CD4-positive, alpha-beta T cell (primary cell): Measurements from ENCODE around the gene METTL3. TPM values are rescaled to one million over a fixed set of nuclear protein-coding genes. Genes with fewer than 3 reads are reported as not detected.

Source experiments
- ATAC-seq: fragments of 200-7000 bp; cut with Tn5 transposase; one replicate; pipeline ENCODE4 v1.10.0; 2022; ENCODE audit warnings: mild to moderate bottlenecking; ENCODE audit not compliant: poor library complexity
- CTCF ChIA-PET: fragments of 350-600 bp; sonication (Branson Sonifier 250); formaldehyde crosslinking; loops from one replicate; lab custom pipeline; 2021; ENCODE audit warnings: antibody characterized with exemption, inconsistent platforms; lab: Charles Lee
- POLR2A ChIA-PET: fragments of 350-600 bp; sonication (Branson Sonifier 250); formaldehyde crosslinking; loops from one replicate; lab custom pipeline; 2021; ENCODE audit warnings: antibody characterized with exemption, inconsistent platforms; lab: Charles Lee
- DNase-seq, 14 experiments: peaks; one replicate each; pipeline ENCODE4 v3.0.0-alpha.2; 2013 to 2020; ENCODE audit warnings: mixed read lengths in 2 of 14
- H3K27ac ChIP-seq, 2 donors: one replicate each; pipeline versions ENCODE4 v1.5.1 to v1.7.0; 2013; ENCODE audit warnings: low read length in 2 of 2, low read depth in 1 of 2, mild to moderate bottlenecking in 1 of 2
- H3K27me3 ChIP-seq, 2 experiments: 1 replicate in 1 of 2; 2 replicates in 1 of 2; pipeline versions ENCODE4 v1.6.1 to v1.7.0; 2013; ENCODE audit warnings: low read length in 2 of 2, control low read depth in 1 of 2, mild to moderate bottlenecking in 1 of 2, moderate library complexity in 1 of 2; ENCODE audit not compliant: insufficient read depth in 2 of 2, control insufficient read depth in 1 of 2
- H3K36me3 ChIP-seq: one replicate; pipeline ENCODE4 v1.6.1; 2013; ENCODE audit warnings: low read length, control low read depth; ENCODE audit not compliant: insufficient read depth
- H3K4me1 ChIP-seq: one replicate; pipeline ENCODE4 v1.6.1; 2013; ENCODE audit warnings: low read length, control low read depth; ENCODE audit not compliant: insufficient read depth
- H3K4me3 ChIP-seq: one replicate; pipeline ENCODE4 v1.5.1; 2013; ENCODE audit warnings: mild to moderate bottlenecking, low read length, moderate library complexity
- H3K9me3 ChIP-seq, 2 experiments: 1 replicate in 1 of 2; 2 replicates in 1 of 2; pipeline versions ENCODE4 v1.6.1 to v1.7.0; 2013; ENCODE audit warnings: low read length in 2 of 2, mild to moderate bottlenecking in 2 of 2, control low read depth in 1 of 2, moderate library complexity in 1 of 2; ENCODE audit not compliant: control insufficient read depth in 1 of 2, insufficient read depth in 1 of 2
- H3K27ac Mint-ChIP-seq: one replicate; pipeline ENCODE4 v1.8.0; 2020; ENCODE audit warnings: mixed read lengths
- H3K27me3 Mint-ChIP-seq: one replicate; pipeline ENCODE4 v1.8.0; 2021; ENCODE audit warnings: mixed read lengths
- H3K36me3 Mint-ChIP-seq: one replicate; pipeline ENCODE4 v1.8.0; 2021; ENCODE audit warnings: low read depth, mixed read lengths
- H3K4me1 Mint-ChIP-seq: one replicate; pipeline ENCODE4 v1.8.0; 2021; ENCODE audit warnings: low read depth, mixed read lengths
- H3K4me3 Mint-ChIP-seq: one replicate; pipeline ENCODE4 v1.8.0; 2020; ENCODE audit warnings: mild to moderate bottlenecking, mixed read lengths
- H3K9me3 Mint-ChIP-seq: one replicate; pipeline ENCODE4 v1.8.0; 2020; ENCODE audit warnings: mixed read lengths
- intact Hi-C, 2 experiments: fragments of 100-400 bp; cut with DNase I in 1 of 2; cut with micrococcal nuclease in 1 of 2; formaldehyde crosslinking; loops; one replicate each; pipeline versions ENCODE4 v1.15.1 to v1.9.0; 2023 to 2025; cut with DNase I, micrococcal nuclease
- total RNA-seq, 174 experiments: library from RNA in 2 of 174; stranded (reverse) in 2 of 174; gene quantifications; one replicate each; pipeline ENCODE4 v1.2.3 and lab custom pipeline; 2021 to 2026
- TF ChIP-seq, protein P1 (sequence below): fragments of 200-600 bp; IDR thresholded peaks from one replicate; pipeline ENCODE4 v1.8.0; 2022; ENCODE audit warnings: antibody characterized with exemption, mild to moderate bottlenecking

METTL3 gene
- total RNA-seq, 2 experiments from 2014 or later = 31.9 to 34.5 TPM

DNA sequence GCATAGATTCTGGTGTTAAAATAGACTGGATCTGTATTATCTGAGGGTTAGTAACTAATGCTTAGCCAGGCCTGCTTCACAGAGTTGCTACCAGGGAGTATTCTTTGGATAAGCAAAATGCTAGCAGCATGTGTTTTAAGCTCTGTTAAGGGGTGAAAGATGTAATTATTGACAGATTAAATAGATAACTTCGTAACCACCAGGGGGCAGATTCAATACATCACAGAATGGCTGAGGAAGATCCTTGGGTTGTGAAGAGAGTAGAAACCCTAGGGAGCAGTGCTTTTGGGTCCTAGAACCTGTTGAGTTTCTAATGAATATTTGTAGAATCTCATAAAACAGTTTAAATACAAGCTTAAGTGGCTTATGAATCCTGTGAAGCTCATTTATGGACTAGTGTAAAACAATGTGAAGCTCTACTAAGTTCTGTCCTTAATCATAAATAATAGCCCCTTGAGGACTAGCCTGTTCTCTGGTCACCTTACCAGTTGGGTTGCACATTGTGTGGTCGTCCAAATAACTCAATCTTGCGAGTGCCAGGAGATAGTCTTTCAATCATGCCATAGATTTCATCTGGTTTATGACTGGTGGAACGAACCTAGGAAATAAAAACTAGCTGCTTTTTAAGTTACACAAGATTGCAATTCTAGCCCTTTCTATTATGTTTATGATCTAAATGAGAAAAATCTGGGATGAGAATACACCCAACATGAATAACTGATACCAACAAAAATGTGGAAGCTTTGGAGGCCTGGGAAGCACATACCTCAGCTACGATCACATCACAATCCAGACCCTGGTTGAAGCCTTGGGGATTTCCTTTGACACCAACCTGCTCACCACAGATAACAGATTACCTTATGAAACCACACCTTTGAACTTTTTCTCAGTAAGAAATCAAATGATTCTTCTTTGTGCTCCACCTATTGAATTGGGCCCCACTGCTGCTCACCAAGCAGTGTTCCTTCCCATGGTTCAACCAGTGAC, 12.3 kb downstream of the METTL3 start:
- Mint-ChIP-seq H3K27ac (peak overlapping the region; percentile 73), H3K4me1 (peaks cover 30% of the 10 kb centered on the region), H3K4me3 (no peak overlapping the region), H3K27me3 (no peaks in the 10 kb centered on the region), H3K9me3 (no peaks in the 10 kb centered on the region), H3K36me3 (peaks cover 91% of the 10 kb centered on the region)
- intact Hi-C loops = loop anchor here (1.0 kb wide), 1 partner anchor 58 kb away; no protein-coding TSS in a partner anchor
- POLR2A ChIA-PET = interaction anchor here (0.9 to 2.5 kb wide), 8 partner anchors 9 to 62 kb away, joined by 3 to 24 read pairs (median 7); partner anchors contain the start of genes CHD8, METTL3, RAB2B and SALL2
- H3K27me3 ChIP-seq = no peaks in the 10 kb centered on the region
- TF ChIP-seq, protein P1, sequence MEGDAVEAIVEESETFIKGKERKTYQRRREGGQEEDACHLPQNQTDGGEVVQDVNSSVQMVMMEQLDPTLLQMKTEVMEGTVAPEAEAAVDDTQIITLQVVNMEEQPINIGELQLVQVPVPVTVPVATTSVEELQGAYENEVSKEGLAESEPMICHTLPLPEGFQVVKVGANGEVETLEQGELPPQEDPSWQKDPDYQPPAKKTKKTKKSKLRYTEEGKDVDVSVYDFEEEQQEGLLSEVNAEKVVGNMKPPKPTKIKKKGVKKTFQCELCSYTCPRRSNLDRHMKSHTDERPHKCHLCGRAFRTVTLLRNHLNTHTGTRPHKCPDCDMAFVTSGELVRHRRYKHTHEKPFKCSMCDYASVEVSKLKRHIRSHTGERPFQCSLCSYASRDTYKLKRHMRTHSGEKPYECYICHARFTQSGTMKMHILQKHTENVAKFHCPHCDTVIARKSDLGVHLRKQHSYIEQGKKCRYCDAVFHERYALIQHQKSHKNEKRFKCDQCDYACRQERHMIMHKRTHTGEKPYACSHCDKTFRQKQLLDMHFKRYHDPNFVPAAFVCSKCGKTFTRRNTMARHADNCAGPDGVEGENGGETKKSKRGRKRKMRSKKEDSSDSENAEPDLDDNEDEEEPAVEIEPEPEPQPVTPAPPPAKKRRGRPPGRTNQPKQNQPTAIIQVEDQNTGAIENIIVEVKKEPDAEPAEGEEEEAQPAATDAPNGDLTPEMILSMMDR = peak; percentile 69
- no peaks in the 10 kb centered on the region for H3K9me3 ChIP-seq
- CTCF ChIA-PET = interaction anchor here (0.6 to 3.6 kb wide), 22 partner anchors 9 to 1471 kb away, joined by 3 to 31 read pairs (median 4); partner anchors contain the start of genes CHD8, METTL3, RAB2B and SALL2
- no peak overlapping the region for H3K4me3 ChIP-seq
- peak; percentile 77 for ATAC-seq
- DNase-seq = peak in 5 of 14 experiments; percentile 14 to 81 (median 65)
- H3K4me1 ChIP-seq = peaks cover 7% of the 10 kb centered on the region
- peaks cover 86% of the 10 kb centered on the region for H3K36me3 ChIP-seq
- H3K27ac ChIP-seq = peak overlapping the region in 1 of 2 donors; percentile 4

DNA sequence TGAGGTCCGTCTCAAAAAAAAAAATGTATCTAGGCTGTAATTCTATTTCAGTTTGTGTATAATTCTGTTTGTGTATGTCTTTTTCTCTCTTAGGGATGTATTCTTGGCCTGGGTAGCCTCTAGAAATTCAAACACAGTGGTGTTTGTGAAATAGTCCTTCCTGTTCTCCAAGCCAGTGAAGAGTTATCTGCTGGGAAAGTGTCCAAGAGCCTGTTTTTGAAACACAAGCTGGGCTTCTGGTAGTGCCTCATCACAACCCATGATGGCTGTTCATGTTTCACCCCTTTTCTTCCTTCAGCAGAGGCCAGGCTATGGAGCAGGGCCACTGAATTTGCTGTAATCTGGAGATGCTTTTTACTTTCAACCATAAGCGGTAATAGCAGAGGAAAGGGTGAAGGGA, 14.7 kb downstream of the METTL3 start:
- Histone ChIP-seq H3K27me3 (no peaks in the 10 kb centered on the region), H3K27ac (no peak overlapping the region), H3K4me1 (peaks cover 7% of the 10 kb centered on the region), H3K36me3 (peaks cover 83% of the 10 kb centered on the region), H3K4me3 (no peak overlapping the region), H3K9me3 (no peaks in the 10 kb centered on the region)
- ATAC-seq (no peak), DNase-seq (no peak)
- intact Hi-C loops = no loop called here
- no peaks in the 10 kb centered on the region for H3K27me3 Mint-ChIP-seq
- TF ChIP-seq, protein P1 = no peak
- H3K36me3 Mint-ChIP-seq = peaks cover 86% of the 10 kb centered on the region
- ChIA-PET POLR2A (no interaction called here), CTCF (interaction anchor here (3.6 kb wide), 1 partner anchor 19 kb away, joined by 26 read pairs; the partner anchor contains the start of genes RAB2B and TOX4)
- no peak overlapping the region for H3K4me3 Mint-ChIP-seq
- H3K9me3 Mint-ChIP-seq = no peaks in the 10 kb centered on the region
- no peak overlapping the region for H3K27ac Mint-ChIP-seq
- peaks cover 30% of the 10 kb centered on the region for H3K4me1 Mint-ChIP-seq

DNA sequence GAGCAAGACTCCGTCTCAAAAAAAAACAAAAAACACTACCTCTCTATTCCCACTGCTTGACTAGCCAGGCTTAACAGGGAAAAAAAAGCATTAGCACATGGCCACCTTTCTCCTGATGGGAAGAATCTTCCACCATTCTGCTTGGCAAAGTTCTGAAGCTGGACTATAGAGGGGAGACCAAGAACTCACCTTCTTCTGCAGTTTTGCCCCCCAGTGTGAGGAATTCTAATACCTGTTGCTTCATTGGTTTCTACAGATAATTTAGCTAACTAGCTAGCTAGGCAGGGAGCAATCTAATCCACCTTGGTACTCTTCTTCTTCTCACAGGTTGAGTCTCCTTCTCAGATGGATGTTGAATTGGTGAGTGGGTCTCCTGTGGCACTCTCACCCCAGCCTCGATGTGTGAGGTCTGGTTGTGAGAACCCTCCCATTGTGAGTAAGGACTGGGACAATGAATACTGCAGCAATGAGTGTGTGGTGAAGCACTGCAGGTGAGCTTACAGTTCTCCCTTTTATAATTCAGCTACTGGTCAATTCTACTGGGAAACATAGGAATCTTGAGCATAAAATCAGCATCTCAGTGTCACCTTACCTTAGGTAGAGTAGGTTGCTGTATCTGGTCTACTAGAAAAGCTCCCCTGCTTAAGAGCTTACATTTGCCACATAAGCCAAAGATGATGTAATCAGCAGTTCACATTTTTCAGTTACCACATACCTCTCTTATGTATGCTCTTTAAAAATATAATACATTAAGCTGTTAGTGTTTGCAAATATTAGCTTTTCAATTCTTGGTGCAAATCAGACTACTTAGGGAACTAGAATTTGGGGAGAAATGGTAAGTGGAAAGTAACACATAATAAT, 16.0 kb downstream of the METTL3 start:
- Mint-ChIP-seq H3K36me3 (peaks cover 86% of the 10 kb centered on the region), H3K27me3 (no peaks in the 10 kb centered on the region), H3K4me3 (no peak overlapping the region), H3K27ac (no peak overlapping the region), H3K4me1 (peaks cover 18% of the 10 kb centered on the region), H3K9me3 (no peaks in the 10 kb centered on the region)
- no peak overlapping the region for H3K4me3 ChIP-seq
- H3K27me3 ChIP-seq = no peaks in the 10 kb centered on the region
- peaks cover 7% of the 10 kb centered on the region for H3K4me1 ChIP-seq
- CTCF ChIA-PET = interaction anchor here (1.1 kb wide), 1 partner anchor 63 kb away, joined by 3 read pairs; no protein-coding TSS in a partner anchor
- H3K36me3 ChIP-seq = peaks cover 84% of the 10 kb centered on the region
- H3K27ac ChIP-seq = no peak overlapping the region
- TF ChIP-seq, protein P1 = no peak
- POLR2A ChIA-PET = interaction anchor here (1.0 kb wide), 1 partner anchor 16 kb away, joined by 3 read pairs; the partner anchor contains the start of gene METTL3
- intact Hi-C loops = no loop called here
- DNase-seq = no peak
- no peak for ATAC-seq
- no peaks in the 10 kb centered on the region for H3K9me3 ChIP-seq
